ENCODE measurements around the gene PRPH2. TPM values are rescaled to one million over a fixed set of nuclear protein-coding genes. Genes with fewer than 3 reads are reported as not detected.

PRPH2 gene
- total RNA-seq, 1 experiment from 2014 or later: not detected

DNA sequence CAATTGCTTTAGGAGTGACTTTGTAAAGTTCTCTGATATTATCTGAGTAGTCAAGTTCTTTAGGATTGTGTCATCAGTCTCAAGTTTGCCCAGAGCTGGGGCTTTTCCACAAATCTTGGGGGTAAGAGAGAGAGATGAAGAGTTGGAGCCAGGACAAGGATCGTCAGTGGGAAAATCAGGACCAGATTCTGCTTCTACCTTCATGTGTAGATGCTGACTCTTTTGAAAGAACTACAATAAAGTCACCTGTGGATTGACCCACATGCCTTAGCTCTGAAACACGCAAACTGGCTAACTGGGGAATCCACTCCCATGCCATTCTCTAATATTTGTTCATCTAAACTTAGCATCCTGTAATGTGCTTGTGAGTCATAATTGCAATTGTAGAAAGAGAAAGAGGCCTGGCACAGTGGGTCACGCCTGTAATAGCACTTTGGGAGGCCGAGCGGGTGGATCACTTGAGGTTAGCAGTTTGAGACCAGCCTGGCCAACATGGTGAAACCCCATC lies 43.8 kb upstream of the PRPH2 start:
- no peaks in the 10 kb centered on the region for H3K27me3 ChIP-seq (ENCODE audit: control insufficient read depth, insufficient read depth, low read length)
- H3K27ac ChIP-seq (ENCODE audit: low read length): no peak overlapping the region; the same call in 1 of the 2 replicates
- ChIA-PET POLR2A (interaction anchor here (0.6 kb wide), 1 partner anchor 15 kb away, joined by 3 read pairs; no protein-coding TSS in a partner anchor), CTCF (no interaction called here)
- no peaks in the 10 kb centered on the region for H3K36me3 ChIP-seq (ENCODE audit: control insufficient read depth, insufficient read depth, low read length)
- BruUV-seq (replicated peaks): no TSS peak
- in situ Hi-C loops (cut with HindIII; ENCODE audit: low pct_unique_long_range_greater_than_20kb, low sequenced_read_pairs): no loop called here
- peaks cover 13% of the 10 kb centered on the region for H3K4me1 ChIP-seq (ENCODE audit: control insufficient read depth, insufficient read depth, low read length)
- intact Hi-C loops (cut with micrococcal nuclease; ENCODE audit: unreplicated experiment): no loop called here
- ATAC-seq: peak; percentile 89
- no peaks in the 10 kb centered on the region for H3K9me3 ChIP-seq (ENCODE audit: control insufficient read depth, insufficient read depth, low read depth, low read length)
- TF ChIP-seq, protein P1, sequence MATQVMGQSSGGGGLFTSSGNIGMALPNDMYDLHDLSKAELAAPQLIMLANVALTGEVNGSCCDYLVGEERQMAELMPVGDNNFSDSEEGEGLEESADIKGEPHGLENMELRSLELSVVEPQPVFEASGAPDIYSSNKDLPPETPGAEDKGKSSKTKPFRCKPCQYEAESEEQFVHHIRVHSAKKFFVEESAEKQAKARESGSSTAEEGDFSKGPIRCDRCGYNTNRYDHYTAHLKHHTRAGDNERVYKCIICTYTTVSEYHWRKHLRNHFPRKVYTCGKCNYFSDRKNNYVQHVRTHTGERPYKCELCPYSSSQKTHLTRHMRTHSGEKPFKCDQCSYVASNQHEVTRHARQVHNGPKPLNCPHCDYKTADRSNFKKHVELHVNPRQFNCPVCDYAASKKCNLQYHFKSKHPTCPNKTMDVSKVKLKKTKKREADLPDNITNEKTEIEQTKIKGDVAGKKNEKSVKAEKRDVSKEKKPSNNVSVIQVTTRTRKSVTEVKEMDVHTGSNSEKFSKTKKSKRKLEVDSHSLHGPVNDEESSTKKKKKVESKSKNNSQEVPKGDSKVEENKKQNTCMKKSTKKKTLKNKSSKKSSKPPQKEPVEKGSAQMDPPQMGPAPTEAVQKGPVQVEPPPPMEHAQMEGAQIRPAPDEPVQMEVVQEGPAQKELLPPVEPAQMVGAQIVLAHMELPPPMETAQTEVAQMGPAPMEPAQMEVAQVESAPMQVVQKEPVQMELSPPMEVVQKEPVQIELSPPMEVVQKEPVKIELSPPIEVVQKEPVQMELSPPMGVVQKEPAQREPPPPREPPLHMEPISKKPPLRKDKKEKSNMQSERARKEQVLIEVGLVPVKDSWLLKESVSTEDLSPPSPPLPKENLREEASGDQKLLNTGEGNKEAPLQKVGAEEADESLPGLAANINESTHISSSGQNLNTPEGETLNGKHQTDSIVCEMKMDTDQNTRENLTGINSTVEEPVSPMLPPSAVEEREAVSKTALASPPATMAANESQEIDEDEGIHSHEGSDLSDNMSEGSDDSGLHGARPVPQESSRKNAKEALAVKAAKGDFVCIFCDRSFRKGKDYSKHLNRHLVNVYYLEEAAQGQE (IDR thresholded peaks at IDR 0.05; ENCODE audit: insufficient read depth in 1 of 2, low read depth in 2 of 2, low read length in 1 of 2): no peak
- TF ChIP-seq SIN3A (IDR thresholded peaks at IDR 0.05; ENCODE audit: borderline replicate concordance, insufficient read depth, low read depth, low read length): no peak
- no peak for TF ChIP-seq POLR2AphosphoS5 (IDR thresholded peaks at IDR 0.05; ENCODE audit: low read depth, low read length)
- TF ChIP-seq, protein P2, sequence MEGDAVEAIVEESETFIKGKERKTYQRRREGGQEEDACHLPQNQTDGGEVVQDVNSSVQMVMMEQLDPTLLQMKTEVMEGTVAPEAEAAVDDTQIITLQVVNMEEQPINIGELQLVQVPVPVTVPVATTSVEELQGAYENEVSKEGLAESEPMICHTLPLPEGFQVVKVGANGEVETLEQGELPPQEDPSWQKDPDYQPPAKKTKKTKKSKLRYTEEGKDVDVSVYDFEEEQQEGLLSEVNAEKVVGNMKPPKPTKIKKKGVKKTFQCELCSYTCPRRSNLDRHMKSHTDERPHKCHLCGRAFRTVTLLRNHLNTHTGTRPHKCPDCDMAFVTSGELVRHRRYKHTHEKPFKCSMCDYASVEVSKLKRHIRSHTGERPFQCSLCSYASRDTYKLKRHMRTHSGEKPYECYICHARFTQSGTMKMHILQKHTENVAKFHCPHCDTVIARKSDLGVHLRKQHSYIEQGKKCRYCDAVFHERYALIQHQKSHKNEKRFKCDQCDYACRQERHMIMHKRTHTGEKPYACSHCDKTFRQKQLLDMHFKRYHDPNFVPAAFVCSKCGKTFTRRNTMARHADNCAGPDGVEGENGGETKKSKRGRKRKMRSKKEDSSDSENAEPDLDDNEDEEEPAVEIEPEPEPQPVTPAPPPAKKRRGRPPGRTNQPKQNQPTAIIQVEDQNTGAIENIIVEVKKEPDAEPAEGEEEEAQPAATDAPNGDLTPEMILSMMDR (IDR thresholded peaks at IDR 0.05): no peak
- no peak for TF ChIP-seq TCF7L2 (IDR thresholded peaks at IDR 0.05; ENCODE audit: low read depth, low read length)
- peak overlapping the region in 1 of 2 experiments; percentile 8; a peak in 1 of 4 replicates for H3K4me3 ChIP-seq (ENCODE audit: low read depth in 2 of 2, low read length in 2 of 2)
- peak; percentile 94 for DNase-seq (ENCODE audit: low read depth, low spot score)

DNA sequence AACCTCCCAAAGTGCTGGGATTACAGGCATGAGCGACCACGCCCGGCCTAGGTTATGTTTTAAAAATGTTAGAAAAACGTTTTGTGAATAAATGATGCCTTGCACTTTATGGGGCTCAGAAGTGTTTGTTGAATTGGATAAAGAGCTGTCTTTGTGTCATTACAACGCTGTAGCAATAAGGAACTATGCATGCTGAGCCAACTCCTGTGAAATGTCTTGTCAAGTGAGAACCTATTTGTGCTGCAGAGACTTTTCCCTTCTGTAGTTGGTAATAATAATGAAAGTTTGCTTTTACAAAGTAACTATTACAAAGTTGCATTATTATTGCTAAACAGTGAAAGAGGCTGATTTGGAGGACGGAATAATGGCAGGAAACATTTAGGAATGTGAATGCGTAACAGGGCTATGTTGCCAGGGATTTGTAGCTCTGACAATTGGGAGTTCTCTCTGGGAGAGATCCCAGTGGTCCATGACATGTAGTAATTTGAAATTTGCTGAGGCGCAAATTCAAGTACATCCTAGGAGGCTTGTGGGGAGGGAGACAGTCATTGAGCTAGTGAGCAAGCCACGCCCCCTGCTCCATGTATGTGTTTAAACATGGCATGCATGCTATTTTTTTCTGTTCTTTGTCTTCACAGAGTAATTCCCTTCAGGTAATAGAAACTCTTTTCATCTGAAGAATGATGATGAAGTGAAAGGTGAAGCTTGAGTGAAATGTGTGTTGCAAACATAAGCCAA lies 42.7 kb upstream of the PRPH2 start:
- no TSS peak for BruUV-seq (replicated peaks)
- intact Hi-C loops (cut with micrococcal nuclease; ENCODE audit: unreplicated experiment) (no loop called here), in situ Hi-C loops (cut with HindIII; ENCODE audit: low pct_unique_long_range_greater_than_20kb, low sequenced_read_pairs) (no loop called here)
- H3K9me3 ChIP-seq (ENCODE audit: control insufficient read depth, insufficient read depth, low read depth, low read length): no peaks in the 10 kb centered on the region
- ATAC-seq: no peak
- no peaks in the 10 kb centered on the region for H3K27me3 ChIP-seq (ENCODE audit: control insufficient read depth, insufficient read depth, low read length)
- POLR2A ChIA-PET: interaction anchor here (0.5 to 0.6 kb wide), 3 partner anchors 17 to 164 kb away, joined by 3 to 6 read pairs (median 4); partner anchors contain the start of genes BICRAL and CNPY3
- CTCF ChIA-PET: no interaction called here
- no peaks in the 10 kb centered on the region for H3K36me3 ChIP-seq (ENCODE audit: control insufficient read depth, insufficient read depth, low read length)
- no peak for DNase-seq (ENCODE audit: low read depth, low spot score)
- TF ChIP-seq TCF7L2 (IDR thresholded peaks at IDR 0.05; ENCODE audit: low read depth, low read length) (no peak), POLR2AphosphoS5 (IDR thresholded peaks at IDR 0.05; ENCODE audit: low read depth, low read length) (no peak), SIN3A (IDR thresholded peaks at IDR 0.05; ENCODE audit: borderline replicate concordance, insufficient read depth, low read depth, low read length) (no peak)
- TF ChIP-seq, protein P2 (IDR thresholded peaks at IDR 0.05): no peak
- TF ChIP-seq, protein P1 (IDR thresholded peaks at IDR 0.05; ENCODE audit: insufficient read depth in 1 of 2, low read depth in 2 of 2, low read length in 1 of 2): no peak
- no peak overlapping the region for H3K4me3 ChIP-seq (ENCODE audit: low read depth in 2 of 2, low read length in 2 of 2)
- H3K27ac ChIP-seq (ENCODE audit: low read length): no peak overlapping the region
- H3K4me1 ChIP-seq (ENCODE audit: control insufficient read depth, insufficient read depth, low read length): peaks cover 13% of the 10 kb centered on the region

Measured in Panc1 (cell line).